GM21737 (cell line): Measurements from ENCODE around the gene CHRDL2.

Source experiments
- ATAC-seq: cut with Tn5 transposase; IDR thresholded peaks from one replicate; pipeline ENCODE4 v1.9.1; 2021; ENCODE audit warnings: mild to moderate bottlenecking, moderate library complexity; ENCODE audit not compliant: unreplicated experiment

CHRDL2 gene

GRCh38 chr11:74748211-74749126 is 17.2 kb upstream of the CHRDL2 start, which contains the start of gene RNF169:
TSS of gene RNF169 (plus strand) at chr11:74748849. CDS start at chr11:74748881, 32 bp downstream.
- ATAC-seq = peak; percentile 95

DNA sequence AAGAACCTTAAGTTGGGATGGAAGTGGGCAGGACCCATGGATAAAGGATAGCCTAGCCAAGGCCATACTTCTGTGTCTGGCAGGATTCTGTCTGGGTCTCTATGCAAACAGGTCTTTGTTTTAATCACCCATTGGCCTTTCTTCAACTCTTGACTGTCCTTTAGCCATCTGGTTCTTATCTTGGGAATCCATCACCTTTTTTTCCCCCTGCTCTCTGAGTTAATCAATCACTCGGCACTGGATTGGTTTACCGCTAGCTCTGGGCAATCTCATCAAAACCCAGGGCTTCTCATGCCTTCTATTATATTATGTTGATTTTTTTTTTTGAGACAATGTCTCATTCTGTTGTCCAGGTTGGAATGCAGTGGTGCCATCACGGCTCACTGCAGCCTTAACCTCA is 15.6 kb upstream of the CHRDL2 start:
- ATAC-seq = no peak

- no peak for ATAC-seq
Measured at GRCh38 chr11:74744277-74744676, 13.1 kb upstream of the CHRDL2 start.

- no peak for ATAC-seq
Measured at GRCh38 chr11:74743640-74744039, 12.4 kb upstream of the CHRDL2 start.

DNA sequence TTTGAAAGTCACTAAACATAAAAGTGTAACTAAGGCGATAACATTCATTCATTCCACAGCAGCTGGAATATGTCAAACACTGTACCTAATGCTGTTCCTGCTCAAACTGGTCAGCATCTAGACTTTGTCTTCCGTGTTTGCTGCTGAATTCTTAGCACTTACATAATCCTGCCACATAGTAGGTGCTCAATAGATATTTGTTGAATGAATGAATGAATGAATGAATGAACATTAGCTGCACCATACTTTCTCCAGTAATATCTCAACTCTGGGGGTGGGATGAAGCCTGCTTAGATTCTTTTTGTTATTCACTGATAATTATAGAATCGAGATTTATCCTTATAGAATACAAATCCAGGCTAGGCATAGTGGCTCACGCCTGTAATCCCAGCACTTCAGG is 10.8 kb upstream of the CHRDL2 start:
- ATAC-seq = no peak

- ATAC-seq = no peak
Measured at GRCh38 chr11:74739546-74740270, 8.5 kb upstream of the CHRDL2 start.

DNA sequence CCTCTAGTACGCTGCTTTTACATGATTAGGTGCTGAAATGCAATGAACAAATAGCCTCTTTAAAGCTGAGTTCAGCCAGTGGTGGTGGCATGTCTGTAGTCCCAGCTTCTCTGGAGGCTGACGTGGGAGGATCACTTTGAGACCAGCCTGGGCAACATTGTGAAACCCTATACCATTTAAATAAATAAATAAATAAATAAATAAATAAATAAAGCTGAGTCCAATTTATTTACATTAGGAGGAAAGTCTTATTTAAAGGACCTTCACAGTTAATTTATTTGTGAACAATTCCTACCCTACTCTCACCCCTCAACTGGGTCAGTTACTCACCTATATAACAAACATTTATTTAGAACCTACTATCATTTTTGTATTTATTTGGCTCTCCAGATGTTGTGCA is 4.8 kb upstream of the CHRDL2 start:
- ATAC-seq = no peak

DNA sequence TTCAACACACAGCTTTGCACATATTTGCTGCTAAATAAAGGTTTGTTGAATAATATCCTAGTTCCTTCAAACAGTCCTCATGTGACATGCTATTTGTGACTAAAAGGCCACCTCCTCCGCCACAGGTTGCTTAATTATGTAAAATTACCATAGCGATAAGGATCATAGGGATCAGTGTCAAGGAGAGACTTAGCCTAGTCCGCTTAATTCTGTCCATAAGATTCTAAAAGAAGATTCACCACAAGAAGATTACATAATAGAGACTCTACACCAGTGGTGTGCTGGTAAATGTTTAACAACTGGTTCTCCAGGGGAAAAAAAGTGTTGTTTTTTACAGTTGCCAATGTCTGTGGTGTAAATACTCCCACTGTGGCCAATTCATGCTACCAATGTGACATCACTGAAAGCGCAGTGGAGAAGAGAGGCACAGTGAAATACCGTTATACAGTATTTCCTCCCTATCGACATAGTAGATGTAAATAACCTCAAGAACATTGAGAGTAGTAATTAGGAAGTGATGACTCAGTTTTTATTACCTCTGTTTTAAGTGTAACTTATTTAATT is 4.2 kb upstream of the CHRDL2 start:
- no peak for ATAC-seq

- ATAC-seq = no peak
Measured at GRCh38 chr11:74734559-74734925, 3.3 kb upstream of the CHRDL2 start.

DNA sequence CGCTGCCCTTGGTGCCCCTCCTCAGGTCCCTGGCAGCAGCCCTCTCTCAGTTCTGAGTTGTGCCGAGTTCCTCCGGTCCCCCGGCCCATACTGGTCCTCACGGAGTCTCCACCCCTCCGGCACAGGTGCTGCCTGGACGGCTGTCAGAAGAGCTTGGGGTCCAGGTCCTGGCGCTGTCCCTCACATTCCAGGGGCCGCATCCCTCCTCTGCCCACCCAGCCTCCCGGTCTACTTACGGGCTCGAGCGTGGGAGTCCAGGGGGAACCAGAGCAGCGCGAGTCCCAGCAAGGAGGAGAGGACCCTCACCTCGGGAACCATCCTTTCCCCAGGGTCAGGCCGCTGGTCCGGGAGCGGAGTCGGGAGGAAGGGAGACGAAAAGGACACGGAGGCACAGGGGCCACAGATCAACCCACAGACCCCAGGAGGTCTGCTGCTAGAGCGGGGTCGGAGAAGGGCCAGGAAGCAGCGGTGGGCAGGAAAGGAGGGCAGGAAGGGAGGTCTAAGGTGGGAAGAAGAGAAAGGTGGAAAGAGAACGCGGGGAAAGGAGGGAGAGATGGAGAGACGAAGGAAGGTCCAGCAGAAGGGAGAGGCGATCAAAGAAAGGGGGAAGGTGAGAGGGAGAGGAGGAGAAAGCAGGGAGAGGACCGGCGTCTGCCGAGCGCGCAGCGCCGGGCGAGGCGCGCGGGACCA is 510 bp downstream of the CHRDL2 start:
- ATAC-seq = no peak

- no peak for ATAC-seq
Measured at GRCh38 chr11:74729397-74729796, 1.8 kb downstream of the CHRDL2 start.

DNA sequence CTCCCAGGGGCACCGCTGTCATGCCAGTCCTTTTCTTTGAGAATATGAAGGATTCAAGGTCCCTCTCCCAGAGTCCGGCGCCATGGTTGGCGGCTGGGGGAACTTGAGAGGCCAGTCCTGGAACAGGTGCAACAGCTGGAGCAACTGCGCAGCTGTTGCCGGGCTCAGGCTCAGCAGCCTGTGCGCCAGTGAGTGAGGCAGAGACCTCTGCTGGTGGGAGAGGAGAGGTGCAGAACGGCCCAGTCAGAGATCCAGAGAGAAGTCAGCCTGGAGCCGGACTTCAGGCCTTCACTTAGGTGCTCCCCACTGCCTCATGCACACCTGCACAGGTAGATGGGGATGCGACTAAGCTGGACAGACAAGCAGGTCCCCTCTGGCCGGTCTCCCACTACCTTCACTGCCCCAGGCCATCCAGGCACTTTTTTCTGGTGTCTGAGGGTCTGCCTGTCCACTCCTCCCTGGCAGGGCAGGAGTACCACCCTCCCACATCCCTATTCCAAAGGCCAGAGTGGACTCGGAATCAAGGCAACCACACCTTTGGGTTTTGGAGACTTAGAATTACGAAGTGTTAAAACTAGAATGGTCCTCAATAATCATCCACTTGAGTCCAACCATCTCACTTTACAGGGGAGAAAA is 4.6 kb downstream of the CHRDL2 start:
- ATAC-seq = peak; percentile 82

DNA sequence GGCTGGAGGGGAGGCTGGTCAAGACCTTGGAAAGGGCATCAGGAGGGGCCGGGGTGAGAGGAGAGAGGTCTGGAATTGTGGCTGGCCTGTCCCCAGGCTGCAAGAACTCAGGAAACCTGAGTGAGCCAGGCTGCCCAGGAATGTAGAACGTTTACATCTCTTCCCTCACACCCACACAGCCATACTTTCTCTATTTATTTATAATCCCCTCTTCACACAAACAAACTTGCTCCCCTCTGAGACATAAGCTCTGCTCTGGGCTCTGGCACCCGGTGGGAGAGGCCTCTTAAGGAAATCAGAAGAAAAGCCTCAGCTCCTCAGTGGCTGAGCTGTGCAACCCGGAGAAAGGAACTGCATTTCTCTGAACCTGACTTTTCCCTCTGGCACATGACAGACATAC is 5.5 kb downstream of the CHRDL2 start:
- no peak for ATAC-seq

DNA sequence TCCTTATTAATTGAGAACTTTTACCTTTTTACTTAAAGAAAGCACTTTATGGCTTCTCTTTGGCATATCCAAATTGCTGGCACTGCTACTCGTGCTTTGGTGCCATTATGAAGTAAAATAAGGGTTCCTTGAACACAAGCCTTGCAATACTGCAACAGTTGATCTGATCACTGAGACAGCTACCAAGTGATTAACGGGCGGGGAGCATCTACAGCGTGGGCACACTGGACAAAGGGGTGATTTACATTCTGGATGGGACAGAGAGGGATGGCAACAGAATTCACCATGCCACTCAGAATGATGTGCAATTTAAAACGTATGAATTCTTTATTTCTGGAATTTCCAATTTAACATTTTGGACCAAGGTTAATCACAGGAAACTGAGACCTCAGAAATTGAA is 7.7 kb downstream of the CHRDL2 start:
- no peak for ATAC-seq

DNA sequence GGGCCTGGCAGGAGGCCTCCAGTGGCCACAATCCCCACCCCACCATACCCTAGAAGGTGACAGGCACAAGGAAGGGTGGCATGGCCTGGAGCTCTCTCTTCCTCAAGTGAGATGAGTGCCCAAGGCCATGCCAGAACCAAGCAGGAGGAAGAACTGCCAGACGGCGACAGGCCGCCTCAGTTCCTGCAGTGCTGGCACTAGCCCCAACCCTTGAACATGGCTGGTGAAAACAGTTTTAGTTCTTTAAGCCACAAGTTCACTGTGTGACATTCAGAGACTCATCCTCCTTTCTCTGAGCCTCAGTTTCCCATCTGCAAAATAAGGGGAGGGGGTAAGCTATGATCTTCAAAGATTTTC is 9.8 kb downstream of the CHRDL2 start:
- no peak for ATAC-seq

- no peak for ATAC-seq
Measured at GRCh38 chr11:74720596-74721478, 10.4 kb downstream of the CHRDL2 start.

GRCh38 chr11:74719011-74719410 is 12.2 kb downstream of the CHRDL2 start:
- no peak for ATAC-seq

GRCh38 chr11:74717221-74717969 is 13.8 kb downstream of the CHRDL2 start:
- no peak for ATAC-seq

DNA sequence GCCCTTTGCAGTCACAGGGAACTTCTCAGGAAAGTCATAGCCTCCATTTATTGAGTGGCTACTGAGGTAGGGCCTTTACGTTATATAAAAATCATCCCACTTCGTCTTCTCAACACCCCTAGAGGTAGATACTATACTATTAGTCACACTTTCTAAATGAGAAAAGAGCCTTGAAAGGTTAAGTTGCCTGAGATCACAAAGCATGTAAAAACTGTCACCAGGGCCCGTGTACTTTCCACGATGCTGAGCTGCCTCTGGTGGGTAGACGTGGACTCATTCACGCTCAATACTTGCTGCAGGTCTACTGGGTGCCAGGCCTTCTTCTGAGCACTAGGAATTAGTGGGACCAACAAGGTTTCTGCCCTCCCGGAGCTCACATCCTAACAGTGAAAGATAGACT is 16.3 kb downstream of the CHRDL2 start:
- ATAC-seq = no peak
